Activated effector memory CD4-positive, alpha-beta T cell treated with anti-CD3 and anti-CD28 coated beads, Interleukin-2, amount 50 U/mL, for 16 hours (primary cell): ENCODE data around the gene COL18A1.
"Not testable (repeated sequence)": the region's sequence is repeated elsewhere in the genome, so short reads cannot be mapped to it uniquely, and the experiment has no call there.

Source experiments
- DNase-seq: peaks from one replicate; pipeline ENCODE4 v3.0.0-alpha.2; 2020

COL18A1 gene

DNA sequence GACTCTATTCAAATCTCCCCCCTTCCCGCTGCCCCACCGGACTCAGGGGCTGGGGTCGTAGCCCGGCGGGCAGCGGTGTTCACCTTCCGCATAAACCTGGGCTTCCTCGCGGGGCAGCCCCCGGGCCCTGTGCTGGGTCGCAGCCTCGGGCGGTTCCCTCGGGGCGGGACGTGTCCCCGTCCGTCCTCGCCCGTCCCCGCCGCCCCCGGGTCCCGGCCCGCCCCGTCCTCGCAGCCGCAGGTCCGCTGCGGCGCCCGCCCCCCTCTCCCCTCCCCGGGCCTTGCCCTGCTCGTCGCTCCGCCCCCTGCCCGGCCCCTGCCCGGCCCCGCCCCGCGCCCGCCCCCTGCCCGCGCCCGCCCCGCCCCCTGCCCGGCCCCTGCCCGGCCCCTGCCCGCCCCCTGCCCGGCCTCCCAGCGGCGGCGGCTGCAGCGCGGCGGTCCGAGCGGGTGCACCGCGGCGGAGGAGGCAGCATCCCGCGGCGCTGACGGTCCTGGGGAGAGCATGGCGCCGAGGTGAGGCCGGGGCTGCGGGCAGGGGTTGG is at the start of gene COL18A1:
COL18A1 (plus strand) TSS at position 436 of the 541 bp plus-strand sequence; CDS start at position 502, 66 bp downstream.
- DNase-seq = peak; percentile 73

DNA sequence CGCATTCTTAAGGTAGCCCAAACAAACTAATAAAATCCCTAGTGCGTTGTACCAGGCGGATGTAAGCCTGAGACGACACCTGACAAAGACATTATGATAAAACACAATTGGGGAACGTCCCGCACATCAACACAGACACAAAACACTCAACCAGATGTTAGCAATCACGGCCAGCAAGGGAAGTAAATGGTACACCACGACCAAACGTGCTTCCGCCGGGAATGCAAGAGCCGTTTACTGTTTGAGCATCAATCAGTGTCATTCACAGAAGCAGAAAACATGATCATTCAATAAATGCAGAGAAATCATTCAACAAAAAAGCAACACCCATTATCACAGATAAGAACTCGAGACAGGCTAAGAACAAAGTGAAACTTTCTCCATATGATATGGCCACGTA is 49.4 kb upstream of the COL18A1 start:
- DNase-seq = no peak

DNA sequence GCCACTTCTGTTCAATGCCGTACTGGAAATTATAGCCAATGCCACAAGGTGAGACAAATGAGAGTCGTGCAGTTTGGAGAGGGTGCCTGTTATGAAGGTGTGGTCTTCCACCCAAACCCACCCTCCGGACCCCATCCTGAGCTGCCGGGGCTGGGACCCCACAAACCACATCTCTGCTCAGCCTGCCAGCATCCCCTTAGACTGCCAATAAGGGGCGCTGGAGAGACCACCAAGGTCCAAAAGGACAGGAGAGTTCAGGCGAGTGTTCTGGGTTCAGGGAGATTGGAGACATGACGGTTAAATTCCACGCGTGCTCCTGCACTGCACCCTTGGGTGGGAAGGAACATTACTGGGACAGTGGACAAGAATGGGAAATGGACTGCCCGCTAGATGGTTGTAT is 48.7 kb upstream of the COL18A1 start:
- DNase-seq = no peak

DNA sequence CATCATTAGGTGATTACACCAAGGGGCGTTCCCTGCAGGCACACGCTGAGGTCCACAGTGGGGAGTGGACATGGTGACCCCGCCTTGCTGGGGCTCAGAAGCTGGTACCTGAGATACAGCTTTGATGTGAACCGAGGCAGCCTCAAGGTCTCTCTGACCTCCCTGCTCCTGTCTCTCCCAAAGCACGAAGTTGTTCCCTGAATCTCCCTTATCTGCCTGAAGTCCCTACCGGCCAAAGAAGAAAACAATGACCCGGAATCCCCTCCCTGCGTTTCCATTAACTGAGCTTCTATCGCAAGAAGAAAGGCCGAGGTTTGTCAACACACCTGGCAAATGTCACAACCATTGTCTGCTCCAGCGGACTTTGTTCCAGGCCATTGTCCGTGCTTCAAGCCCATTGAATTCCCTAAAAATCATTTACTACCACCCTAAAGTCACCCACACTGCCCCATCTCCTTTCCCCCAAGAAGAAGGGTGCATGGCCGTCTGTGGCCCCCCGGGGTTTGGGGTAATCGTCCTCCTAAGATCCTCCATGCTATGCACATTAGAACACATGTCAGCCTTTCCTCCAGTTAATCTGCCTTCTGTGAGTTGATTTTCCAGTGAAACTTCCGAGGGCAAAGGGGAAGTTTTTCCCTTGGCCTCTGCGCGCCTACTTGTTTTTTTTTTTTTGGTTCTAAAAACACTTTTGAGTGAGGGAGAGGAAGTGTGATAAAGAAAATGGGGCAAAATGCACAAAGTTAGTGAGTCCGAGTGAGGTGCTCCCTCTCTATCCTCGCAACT is 48.1 kb upstream of the COL18A1 start:
- no peak for DNase-seq

DNA sequence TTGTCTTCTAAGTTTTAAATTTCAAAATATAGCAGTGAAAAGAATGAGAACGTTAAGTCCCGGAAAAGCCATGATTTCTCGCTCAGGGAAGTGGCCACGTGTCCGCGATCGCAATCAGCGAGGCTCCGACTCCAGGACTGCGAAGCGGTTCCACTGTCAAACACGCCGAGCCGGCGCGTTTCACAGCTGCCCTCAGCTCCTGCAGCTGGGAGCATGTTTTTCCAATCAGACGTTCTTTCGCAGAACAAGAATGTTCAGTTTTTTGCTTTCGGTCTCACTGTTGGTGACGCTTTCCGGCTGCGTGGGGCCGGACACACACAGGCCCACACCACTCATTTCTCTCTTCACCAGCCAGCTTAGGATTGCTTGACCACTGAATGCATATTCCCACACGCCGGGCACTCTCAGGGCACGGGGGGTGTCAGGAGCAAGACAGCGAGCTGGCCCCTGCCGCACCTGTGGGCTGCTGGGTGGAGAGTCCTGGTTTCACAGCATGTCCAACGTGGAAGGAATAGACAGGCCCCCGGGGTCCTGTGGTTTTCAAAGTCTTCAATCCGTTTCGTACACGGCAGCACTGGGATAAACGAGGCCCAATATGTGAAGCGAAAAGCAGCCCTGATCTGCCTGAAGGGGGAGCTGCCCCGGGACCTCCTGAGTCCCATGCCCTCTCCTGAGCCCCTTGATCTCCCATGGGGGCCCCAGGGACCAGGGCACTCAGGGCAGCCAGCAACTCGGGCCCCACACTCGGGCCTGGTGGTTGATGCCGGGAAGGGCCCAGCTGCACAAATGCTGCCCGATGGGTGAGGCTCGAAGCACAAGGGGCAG is 47.3 kb upstream of the COL18A1 start:
- DNase-seq = no peak

DNA sequence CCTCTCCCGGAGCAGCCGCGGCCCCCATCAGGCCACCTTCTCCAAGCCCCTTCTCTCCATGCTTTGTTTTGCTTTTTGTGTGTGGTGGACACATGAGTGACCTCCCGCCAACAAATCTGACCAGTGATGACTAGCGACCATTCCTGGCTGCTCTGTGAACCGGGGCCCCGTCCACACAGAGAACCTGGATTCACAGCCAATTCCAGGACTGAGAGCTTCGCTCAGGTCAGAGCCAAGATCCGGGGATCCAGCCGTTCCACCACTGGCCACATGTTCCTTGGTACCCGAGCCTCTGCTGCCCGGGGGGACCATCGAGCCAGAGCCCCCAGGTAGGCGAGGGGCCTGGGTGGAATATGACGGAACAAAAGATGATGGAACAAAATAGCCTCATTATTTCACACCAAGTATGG is 46.7 kb upstream of the COL18A1 start:
- no peak for DNase-seq

DNA sequence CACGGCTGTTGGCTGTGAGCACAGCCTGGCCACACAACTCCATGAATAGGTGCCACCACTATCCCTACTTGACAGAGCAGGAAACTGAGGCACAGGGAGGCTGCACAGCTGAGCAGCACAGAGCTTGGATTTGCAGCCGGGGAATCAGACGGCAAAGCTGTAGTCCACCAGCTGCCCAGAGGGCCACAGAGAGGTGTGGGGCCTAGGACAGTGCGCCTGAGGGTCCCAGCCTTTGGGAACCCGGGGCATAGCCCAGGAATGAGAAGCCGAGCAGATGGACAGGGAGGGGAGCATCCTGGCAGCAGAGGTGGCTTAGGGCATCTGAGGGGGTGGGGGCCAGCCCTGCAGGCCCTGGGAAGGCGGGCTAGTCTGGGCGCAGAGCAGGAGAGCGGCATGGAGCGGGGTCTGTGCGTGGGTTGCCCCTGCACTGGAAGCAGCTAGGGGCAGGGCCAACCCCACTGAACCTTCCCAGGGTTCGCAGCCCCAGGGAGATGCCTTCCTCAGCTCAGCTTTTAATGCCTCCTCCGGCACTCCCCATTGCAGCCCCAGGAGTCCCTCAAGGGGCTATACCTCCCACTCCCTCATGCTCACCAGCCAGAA is 46.2 kb upstream of the COL18A1 start:
- DNase-seq = no peak

DNA sequence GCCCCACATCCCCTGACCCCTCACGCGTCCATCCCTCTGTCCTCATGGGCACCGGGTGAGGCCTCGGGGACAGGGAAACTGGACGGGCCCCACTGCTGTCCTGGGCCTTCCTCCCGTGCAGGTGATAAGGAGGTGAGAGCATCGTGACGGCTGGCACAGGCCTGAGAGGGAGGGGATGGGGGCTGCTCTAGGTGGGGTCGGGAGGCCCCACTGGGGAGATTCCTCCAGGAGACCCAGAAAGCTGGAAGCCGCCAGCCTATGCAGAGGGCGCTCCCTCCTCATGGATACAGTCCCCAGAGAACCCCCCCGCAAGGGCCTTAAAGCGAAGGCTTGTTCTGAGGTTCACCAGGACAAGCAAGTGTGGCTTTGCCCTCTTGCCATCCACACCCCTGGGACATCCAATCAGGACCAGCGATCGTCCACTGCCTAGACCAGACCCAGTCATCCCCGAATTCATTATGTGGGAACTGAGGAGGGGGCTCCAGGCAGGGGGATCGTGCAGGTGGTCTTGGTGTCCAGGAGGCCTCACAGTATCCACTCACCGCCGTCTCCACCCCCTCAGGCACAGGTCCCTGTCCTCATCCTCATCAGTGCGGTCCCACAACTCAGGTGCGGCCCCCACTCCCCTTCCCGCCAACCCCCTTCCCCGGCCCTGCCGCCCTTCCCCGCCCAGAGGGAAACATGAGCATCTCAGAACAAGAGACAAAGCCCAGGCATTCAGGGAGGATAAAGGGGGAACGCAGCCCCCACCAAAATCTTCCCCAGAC is 45.3 kb upstream of the COL18A1 start:
- DNase-seq = no peak

DNA sequence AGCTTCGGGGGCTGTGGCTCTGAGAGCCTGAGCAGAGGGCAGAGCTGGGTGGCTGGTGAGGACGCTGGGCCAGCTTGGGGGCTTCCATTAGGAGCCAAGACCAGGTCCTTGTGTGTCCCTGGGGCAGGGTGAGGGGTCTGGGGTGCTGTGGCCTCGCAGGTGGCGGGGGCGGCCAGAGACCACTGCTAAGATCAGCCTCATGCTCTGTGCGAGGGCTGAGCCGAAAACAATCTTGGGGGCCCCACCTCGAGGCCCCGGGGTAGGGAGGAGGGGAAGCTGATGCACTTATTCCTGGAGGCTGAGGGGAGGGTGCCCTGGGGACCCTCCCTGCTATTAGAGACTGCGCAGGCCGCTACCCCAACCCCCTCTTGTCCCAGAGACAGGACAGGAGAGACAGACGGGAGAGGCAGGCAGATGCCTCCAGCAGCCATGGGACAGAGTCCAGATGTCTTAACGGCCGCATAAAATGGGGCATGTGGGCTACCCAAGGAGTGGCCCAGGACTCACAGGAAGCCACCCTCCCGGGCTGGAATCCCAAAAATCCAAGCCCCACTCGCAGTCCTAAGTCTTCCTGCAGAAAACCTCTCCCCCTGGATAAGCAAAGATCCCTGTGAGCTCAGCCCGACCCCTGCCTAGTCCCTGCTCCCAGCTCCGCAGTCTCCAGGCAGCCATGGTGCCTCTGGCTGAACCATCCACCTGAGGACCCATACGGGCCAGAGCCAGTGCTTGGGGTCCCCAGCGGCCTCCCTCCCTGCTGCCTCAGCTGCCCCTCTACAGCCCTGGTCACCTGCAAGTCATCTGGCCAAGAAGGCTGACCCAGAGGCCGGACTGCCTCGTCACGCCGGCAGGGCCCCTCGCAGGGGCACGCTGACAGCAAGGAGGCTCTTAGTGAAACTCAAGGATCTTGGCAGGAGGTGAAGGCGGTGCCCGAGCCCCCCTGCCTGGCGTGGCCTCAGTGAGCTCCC is 43.6 kb upstream of the COL18A1 start:
- no peak for DNase-seq

DNA sequence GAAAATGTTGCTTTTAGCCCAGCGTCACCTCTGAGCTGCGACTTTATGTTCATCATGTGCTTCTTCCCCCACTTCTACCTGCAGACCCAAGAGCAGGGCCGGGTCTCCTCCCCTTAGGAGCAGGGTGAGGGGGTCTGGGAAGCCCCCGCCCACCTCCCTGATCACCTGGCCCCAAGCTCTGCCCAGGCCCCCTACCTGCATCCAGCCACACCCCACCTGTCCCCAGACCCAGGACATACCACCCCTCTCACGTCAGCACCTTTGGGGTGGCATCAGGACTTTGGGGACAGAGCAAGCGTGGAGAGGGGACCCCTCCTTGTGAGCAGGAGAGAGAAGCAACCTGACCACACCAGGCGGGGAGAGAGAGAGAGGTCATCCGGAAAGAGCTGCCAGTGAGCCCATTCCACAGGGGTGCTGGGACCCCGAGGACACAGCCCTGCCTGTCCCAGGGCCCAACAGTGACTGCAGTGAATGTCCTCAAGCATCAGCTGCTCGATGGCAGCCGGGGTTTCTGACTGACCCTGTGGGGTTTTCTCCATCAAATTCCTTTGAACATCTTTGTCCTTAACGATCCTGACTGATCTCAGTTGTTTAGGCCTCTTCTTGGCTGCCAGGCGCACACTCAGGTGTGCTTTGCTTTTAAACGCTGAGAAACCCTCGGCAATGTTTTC is 42.8 kb upstream of the COL18A1 start:
- no peak for DNase-seq

DNA sequence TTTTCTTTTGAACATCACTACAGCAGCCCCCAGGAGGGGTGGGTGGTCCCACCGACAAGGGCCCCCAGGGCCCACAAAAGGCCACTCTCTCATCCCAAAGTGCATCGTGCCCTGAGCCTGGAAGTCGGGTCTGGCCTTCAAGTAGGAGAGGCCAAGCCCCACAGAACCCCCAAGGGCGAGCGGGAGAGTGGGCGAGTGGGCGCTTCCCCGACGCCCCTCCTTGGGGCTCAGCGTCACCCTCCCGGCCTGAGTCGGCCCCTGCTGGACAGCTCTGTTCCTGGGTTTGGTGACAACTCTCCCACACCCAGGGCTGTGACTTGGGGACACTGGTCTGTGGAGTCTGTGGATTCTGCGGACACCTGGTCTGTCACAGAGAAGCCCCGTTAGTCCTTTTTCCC is 42.2 kb upstream of the COL18A1 start:
- DNase-seq = no peak

DNA sequence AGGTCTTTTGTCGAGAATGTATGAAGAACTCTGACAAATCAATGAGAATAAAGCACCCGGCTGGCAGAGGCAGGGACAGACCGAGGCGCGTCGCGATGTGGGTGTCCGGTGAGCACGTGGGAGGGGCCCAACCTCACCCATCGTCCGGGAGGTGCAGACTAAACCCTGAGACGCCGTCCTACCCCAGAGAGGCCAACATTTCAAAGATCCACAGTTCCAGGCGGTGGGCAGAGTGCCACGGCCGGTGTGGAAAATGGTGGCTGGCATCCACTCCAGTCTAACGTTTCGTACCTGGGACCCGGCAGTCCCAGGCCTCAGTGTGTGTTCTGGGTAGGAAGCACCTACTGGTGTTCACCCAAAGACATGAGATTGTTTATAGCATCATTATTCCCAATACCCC is 41.7 kb upstream of the COL18A1 start:
- not testable (repeated sequence) for DNase-seq

DNA sequence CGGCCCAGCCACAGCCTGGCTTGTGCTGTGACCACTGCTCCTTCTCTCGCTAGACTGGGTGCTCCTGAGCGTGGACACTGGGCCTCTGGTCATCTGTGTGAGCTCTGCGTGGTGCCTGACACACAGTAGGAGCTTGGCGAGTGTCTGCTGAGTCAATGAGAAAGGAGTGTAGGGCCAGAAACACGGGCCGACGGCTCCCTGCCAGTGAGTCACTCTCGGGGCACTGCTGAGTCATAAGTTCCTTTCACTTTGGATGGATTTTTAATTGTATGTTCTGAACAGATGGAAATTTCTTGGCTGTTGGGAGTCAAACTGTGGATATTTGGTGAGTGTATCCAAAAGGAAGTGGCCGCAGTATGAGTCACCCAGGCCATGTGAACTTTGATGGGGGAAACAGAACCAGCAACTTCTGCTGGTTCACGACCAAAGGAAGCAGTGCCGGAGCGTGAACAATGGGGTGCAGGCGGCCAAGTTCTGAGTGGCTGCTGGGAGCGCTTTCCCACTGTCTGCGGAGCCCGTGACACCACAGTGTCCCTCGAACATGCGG is 41.0 kb upstream of the COL18A1 start:
- DNase-seq = peak; percentile 74

DNA sequence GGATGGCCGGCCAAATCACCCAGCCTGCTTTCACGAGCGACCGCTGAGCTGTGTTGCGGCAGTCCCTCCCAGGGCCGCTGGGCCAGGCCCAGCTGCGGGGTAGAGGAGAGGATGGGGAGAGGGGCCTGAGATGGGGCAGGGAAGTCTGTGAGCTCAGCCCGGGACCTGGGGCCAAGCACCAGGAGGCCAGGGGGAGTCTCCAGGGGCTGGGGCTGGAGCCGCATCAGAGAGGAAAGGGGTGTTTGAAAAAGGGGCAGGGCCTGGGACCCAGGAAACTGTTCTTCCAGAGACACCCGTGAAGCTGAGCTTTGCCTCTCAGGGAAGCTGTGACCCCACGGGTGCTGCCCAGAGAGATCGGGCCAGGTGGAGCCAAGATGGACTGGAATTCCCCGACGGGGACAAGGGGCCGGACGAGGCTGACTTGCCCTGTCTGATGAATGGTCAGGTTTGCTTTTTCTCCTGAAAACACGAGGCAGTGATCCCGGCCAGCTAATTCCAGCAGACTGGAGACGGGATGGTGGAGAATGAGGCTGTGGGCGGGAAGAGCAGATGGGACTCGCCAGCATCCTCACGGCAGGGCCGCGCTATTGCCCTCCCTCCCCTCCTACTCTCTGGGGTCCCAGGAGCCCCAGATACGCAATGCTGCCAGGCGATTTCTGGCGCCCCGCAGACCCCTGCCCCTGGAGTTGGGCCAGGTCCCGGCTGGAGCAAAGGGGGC is 40.3 kb upstream of the COL18A1 start:
- DNase-seq = no peak

DNA sequence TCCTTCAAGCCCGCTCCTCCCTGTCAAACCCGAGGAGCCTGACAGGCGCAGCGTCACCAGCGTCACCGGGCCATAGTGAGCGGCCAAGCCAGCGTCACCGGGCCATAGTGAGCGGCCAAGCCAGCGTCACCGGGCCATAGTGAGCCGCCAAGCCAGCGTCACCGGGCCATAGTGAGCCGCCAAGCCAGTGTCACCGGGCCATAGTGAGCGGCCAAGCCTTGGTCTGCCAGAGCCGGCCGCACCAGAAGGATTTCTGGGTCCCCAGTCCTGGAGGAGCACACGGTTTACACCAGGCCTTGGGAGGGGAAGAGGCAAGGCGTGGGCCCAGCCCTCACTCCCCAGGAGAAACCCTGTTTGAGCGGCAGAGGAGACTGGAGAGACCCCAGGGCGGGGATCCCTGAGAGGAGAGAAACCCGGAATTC is 39.8 kb upstream of the COL18A1 start:
- DNase-seq = no peak

DNA sequence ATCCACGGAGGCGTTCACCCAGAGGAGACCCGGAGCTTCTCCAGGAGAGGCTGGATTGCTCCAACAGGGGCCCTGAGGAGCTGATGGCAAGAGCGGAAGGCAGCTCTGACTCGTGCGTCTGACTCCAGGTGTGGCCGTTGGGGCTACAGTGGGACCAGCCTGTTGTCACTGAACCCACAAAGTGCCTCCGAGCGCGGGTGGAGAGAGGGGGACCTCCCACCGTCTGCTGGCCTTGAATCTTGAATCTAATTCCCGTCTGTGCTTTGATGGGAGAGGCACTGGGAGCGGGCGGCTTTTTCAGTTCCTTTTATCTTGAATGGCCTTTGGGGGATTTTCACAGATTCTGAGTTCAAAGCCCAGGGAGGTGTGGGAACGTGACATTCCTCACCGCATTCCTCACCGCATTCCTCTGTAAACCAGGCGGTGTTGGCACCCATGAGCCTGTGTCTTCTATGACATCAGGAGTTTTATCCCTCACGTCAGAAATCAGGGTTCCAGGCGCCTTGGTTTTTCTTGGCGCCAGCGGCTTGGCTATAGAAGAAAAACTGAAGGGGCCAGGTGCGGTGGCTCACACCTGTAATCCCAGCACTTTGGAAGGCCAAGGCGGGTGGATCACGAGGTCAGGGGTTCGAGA is 39.2 kb upstream of the COL18A1 start:
- no peak for DNase-seq

DNA sequence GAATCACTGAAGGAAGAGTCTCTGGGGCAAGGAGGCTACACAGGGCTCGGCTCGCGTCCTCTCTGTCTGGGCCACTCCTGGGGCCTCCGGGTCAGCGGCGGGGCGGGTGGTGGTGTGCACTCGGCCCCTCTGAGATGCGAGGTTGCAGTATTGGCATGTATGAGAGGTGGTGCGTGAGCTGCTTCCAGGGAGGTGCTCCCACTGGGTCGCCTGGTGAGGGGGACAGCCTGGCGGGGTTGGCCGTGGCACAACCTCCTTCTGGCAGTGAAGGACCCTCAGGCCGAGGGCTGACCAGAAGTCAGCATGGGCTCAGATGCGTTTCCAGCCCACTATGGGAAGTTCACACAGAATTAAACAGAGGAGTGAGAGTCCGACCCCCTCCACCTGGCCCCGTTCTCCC is 38.5 kb upstream of the COL18A1 start:
- DNase-seq = no peak

DNA sequence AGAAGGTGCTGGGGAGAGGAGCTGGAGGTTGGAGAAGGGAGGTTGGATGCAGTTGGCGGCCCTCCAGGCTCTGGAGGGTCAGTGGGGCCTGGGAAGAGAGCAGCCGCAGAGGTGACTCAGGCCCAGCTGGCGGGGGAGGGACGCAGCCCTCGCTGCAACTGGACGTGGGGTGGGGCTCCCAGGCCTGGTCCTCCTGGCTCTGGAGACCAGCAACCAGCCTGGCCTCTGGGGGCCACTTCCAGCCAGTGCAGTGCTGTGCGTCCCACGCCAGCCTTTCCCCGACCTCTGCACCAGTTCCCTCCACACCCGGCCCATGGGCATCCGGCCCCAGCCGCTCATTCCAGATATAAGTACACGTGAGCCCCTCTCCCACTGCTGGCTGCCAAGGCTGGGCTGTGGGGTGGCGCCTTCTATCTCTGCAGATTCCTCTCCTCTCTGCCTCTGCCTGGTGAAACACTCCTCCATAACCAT is 38.0 kb upstream of the COL18A1 start:
- DNase-seq = no peak
